ENCODE measurements around the gene ZNF620. TPM values are rescaled to one million over a fixed set of nuclear protein-coding genes. Genes with fewer than 3 reads are reported as not detected.
A peak's percentile ranks its signal among the peaks of the same experiment; 100 is the strongest.
"Not testable (repeated sequence)": the region's sequence is repeated elsewhere in the genome, so short reads cannot be mapped to it uniquely, and the experiment has no call there.

ZNF620 gene
- total and polyA plus RNA-seq, 8 donors = 5.5 to 10.5 (median 8.3) TPM

GRCh38 chr3:40461161-40461560 is 44.7 kb upstream of the ZNF620 start:
- no peak for TF ChIP-seq CTCF (IDR thresholded peaks at IDR 0.05)
- intact Hi-C loops (cut with DNase I) = no loop called here
- no peak for ATAC-seq
- Histone ChIP-seq H3K4me3 (no peak overlapping the region), H3K36me3 (peaks cover 0 to 72% of the 10 kb centered on the region in 2 donors), H3K9me3 (no peaks in the 10 kb centered on the region), H3K27ac (no peak overlapping the region), H3K4me1 (peaks cover 10 to 41% of the 10 kb centered on the region in 2 donors), H3K27me3 (no peaks in the 10 kb centered on the region)
- no peak for DNase-seq

GRCh38 chr3:40462838-40463237 is 43.0 kb upstream of the ZNF620 start:
- H3K9me3 ChIP-seq; H3K27me3 ChIP-seq; DNase-seq; intact Hi-C loops (cut with DNase I); ATAC-seq; H3K27ac ChIP-seq; H3K4me3 ChIP-seq: not testable (repeated sequence)
- Histone ChIP-seq H3K36me3 (peaks cover 0 to 81% of the 10 kb centered on the region in 2 donors), H3K4me1 (peaks cover 10 to 33% of the 10 kb centered on the region in 2 donors)

- no peaks in the 10 kb centered on the region for H3K9me3 ChIP-seq
- no peak overlapping the region for H3K4me3 ChIP-seq
- DNase-seq (no peak), ATAC-seq (no peak)
- H3K27ac ChIP-seq = no peak overlapping the region
- H3K4me1 ChIP-seq = peaks cover 4 to 25% of the 10 kb centered on the region in 2 donors
- H3K27me3 ChIP-seq = no peaks in the 10 kb centered on the region
- intact Hi-C loops (cut with DNase I) = no loop called here
- no peak for TF ChIP-seq CTCF (IDR thresholded peaks at IDR 0.05)
- peaks cover 0 to 77% of the 10 kb centered on the region in 2 donors for H3K36me3 ChIP-seq
These were observed 42.3 kb upstream of the ZNF620 start for GRCh38 chr3:40463579-40463978.

GRCh38 chr3:40464339-40465110 is 41.3 kb upstream of the ZNF620 start:
- intact Hi-C loops (cut with DNase I) = no loop called here
- no peaks in the 10 kb centered on the region for H3K9me3 ChIP-seq
- H3K27ac ChIP-seq = no peak overlapping the region
- no peak for TF ChIP-seq CTCF (IDR thresholded peaks at IDR 0.05)
- no peaks in the 10 kb centered on the region for H3K27me3 ChIP-seq
- H3K4me1 ChIP-seq = peaks cover 0 to 17% of the 10 kb centered on the region in 2 donors
- no peak for ATAC-seq
- peaks cover 0 to 68% of the 10 kb centered on the region in 2 donors for H3K36me3 ChIP-seq
- no peak for DNase-seq
- no peak overlapping the region for H3K4me3 ChIP-seq

GRCh38 chr3:40465111-40465407 is 40.8 kb upstream of the ZNF620 start:
- H3K4me3 ChIP-seq = no peak overlapping the region
- ATAC-seq = no peak
- no peak for TF ChIP-seq CTCF (IDR thresholded peaks at IDR 0.05)
- no peaks in the 10 kb centered on the region for H3K9me3 ChIP-seq
- intact Hi-C loops (cut with DNase I) = no loop called here
- peaks cover 0 to 62% of the 10 kb centered on the region in 2 donors for H3K36me3 ChIP-seq
- H3K4me1 ChIP-seq = peaks cover 0 to 12% of the 10 kb centered on the region in 2 donors
- H3K27ac ChIP-seq = no peak overlapping the region
- no peaks in the 10 kb centered on the region for H3K27me3 ChIP-seq
- no peak for DNase-seq

GRCh38 chr3:40465456-40465855 is 40.4 kb upstream of the ZNF620 start:
- Histone ChIP-seq H3K9me3 (no peaks in the 10 kb centered on the region), H3K36me3 (peaks cover 0 to 58% of the 10 kb centered on the region in 2 donors), H3K4me1 (peaks cover 0 to 8% of the 10 kb centered on the region in 2 donors), H3K27me3 (no peaks in the 10 kb centered on the region), H3K4me3 (no peak overlapping the region), H3K27ac (no peak overlapping the region)
- intact Hi-C loops (cut with DNase I) = no loop called here
- DNase-seq (no peak), ATAC-seq (peak; percentile 29)
- TF ChIP-seq CTCF (IDR thresholded peaks at IDR 0.05) = no peak
